Psoas muscle (tissue), 8 donors: Measurements from ENCODE around the gene PDK1. TPM values are rescaled to one million over a fixed set of nuclear protein-coding genes. Genes with fewer than 3 reads are reported as not detected.

ENCODE experiments used
- ATAC-seq, 4 donors: fragments of 200-7000 bp; cut with Tn5 transposase; one replicate each; pipeline ENCODE4 v1.9.1; 2020; ENCODE audit warnings: moderate library complexity in 3 of 4, mild to moderate bottlenecking in 2 of 4
- DNase-seq, 2 donors: peaks; one replicate each; pipeline ENCODE4 v3.0.0-alpha.2; 2020
- H3K27ac ChIP-seq: fragments of 200-600 bp; one replicate; pipeline ENCODE4 v1.8.0; 2022
- H3K27me3 ChIP-seq, 3 donors: fragments of 200-600 bp in 1 of 3; one replicate each; pipeline versions ENCODE4 v1.6.1 to v1.8.0; 2013 to 2022; ENCODE audit warnings: low read length in 2 of 3, mild to moderate bottlenecking in 2 of 3, moderate library complexity in 1 of 3; ENCODE audit not compliant: insufficient read depth in 3 of 3
- H3K36me3 ChIP-seq, 2 donors: fragments of 200-600 bp in 1 of 2; one replicate each; pipeline versions ENCODE4 v1.6.1 to v1.8.0; 2013 to 2022; ENCODE audit warnings: low read depth in 1 of 2, mild to moderate bottlenecking in 1 of 2, moderate library complexity in 1 of 2; ENCODE audit not compliant: insufficient read depth in 1 of 2
- H3K4me1 ChIP-seq: fragments of 200-600 bp; one replicate; pipeline ENCODE4 v1.8.0; 2022
- H3K4me3 ChIP-seq: fragments of 200-600 bp; one replicate; pipeline ENCODE4 v1.8.0; 2022; ENCODE audit warnings: mild to moderate bottlenecking
- H3K9me3 ChIP-seq: fragments of 200-600 bp; one replicate; pipeline ENCODE4 v1.8.0; 2022
- WGBS, 3 donors: extraction: QIAGEN DNeasy Blood & Tissue Kit; methylation state at CpG; one replicate each; pipeline versions ENCODE4 v1.1.6 to v1.1.7; 2013; 5-methylcytosine and 5-hydroxymethylcytosine counted together
- intact Hi-C, 2 donors: fragments of 100-400 bp; cut with DNase I; formaldehyde crosslinking; loops; one replicate each; pipeline versions ENCODE4 v1.11.0 to v1.14.2; 2022
- long read RNA-seq, 2 donors: library from polyadenylated mRNA; unstranded; transcript quantifications; one replicate each; pipeline ENCODE4 v2.0.0, GENCODE V29; 2021
- polyA plus RNA-seq, 3 donors: library from polyadenylated mRNA; stranded (reverse); fragments of 200-250 nt; gene quantifications; one replicate each; pipeline ENCODE4 v1.2.3, GENCODE V29; 2013
- total RNA-seq, 4 donors: library from RNA; stranded (reverse); fragmentation: NEBNext Ultra II Directional in 2 of 4; extraction: Animal tissue kit (Norgen Biotek cat#: 25700) in 2 of 4; gene quantifications; one replicate each; pipeline versions ENCODE4 v1.2.1 to v1.2.4, GENCODE V29; 2021 to 2023
- TF ChIP-seq, protein P1 (sequence below): fragments of 200-600 bp; IDR thresholded peaks from one replicate; pipeline ENCODE4 v1.8.0; 2022; ENCODE audit warnings: antibody characterized with exemption
- donor health status: healthy with polysubstance abuse.
- donor health status: DM: no; HTN: no; CAD: no; lungs with moderate emphysema.
- donor health status: Bipolar disorder and iron deficiency.
- donor health status: healthy.
- donor health status: DM: yes; HTN: yes; CAD: no.
- donor health status: DM: no; HTN: no; CAD: no.
- donor health status: DM: no; HTN: no; CAD: no.
- donor health status: DM: yes; HTN: yes; CAD: no.

Gene PDK1
- 10 to 100 TPM in 3 of 4 donors, 1 to 10 TPM in 1; 9.8 to 20.4 (median 11.0) TPM for total RNA-seq
- 1 to 10 TPM; 3.3 to 4.0 (median 4.0) TPM for polyA plus RNA-seq
- long read RNA-seq, donor 1, full-length matches to known transcripts, result 3 of 6 reads
- long read RNA-seq, donor 1, partial matches to known transcripts, result 1 of 6 reads
- long read RNA-seq, donor 1, other reads (novel, unspliced or antisense), result 2 of 6 reads
- long read RNA-seq, donor 2, full-length matches to known transcripts, result 5 of 9 reads
- long read RNA-seq, donor 2, partial matches to known transcripts, result 1 of 9 reads
- long read RNA-seq, donor 2, other reads (novel, unspliced or antisense), result 3 of 9 reads

DNA sequence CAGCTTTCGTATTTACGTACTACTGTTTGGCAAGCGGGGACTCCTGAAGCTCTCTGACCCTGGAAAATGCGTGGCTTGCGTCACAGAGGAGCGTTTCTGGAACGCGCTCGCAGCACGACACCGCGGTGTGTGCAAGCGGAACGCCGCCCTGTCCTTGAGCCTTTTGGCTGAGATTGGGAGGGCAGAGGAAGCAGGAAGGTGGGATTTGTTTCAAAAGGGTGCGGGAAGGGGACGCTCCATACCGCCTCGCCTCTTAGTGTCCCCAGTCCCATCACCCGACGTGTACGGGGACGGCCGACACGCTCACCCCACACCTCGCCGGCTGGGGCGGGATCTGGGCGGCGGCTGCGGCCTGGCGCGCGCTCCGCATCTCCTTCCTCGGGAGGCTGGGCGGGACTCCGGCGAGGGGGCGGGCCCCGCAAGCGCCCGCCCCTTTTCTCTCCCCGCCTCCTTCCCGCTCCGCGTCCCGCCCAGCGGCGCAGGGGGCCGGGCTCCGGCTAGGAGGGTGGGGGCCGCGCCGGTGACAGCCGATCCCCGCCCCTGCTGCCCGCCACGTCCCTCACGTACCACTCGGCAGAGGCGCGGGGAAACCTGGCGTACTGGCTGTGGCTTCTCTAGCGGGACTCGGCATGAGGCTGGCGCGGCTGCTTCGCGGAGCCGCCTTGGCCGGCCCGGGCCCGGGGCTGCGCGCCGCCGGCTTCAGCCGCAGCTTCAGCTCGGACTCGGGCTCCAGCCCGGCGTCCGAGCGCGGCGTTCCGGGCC is at the start of gene PDK1:
PDK1 (plus strand) TSS at position 569 of the 762 bp plus-strand sequence; CDS start at position 630, 61 bp downstream.
- H3K36me3 ChIP-seq, result no peaks in the 10 kb centered on the region
- peak within 1 kb of the TSS; percentile 91 for H3K27ac ChIP-seq
- peak; percentile 88 to 93 for DNase-seq
- H3K4me1 ChIP-seq, result peaks cover 8% of the 10 kb centered on the region
- WGBS, 3 donors, result 0 to 1% (median 0%) methylated on average over 42 to 87 of the region's 88 CpGs
- no peaks in the 10 kb centered on the region for H3K27me3 ChIP-seq
- H3K9me3 ChIP-seq, result no peaks in the 10 kb centered on the region
- peak; percentile 97 to 98 (median 98) for ATAC-seq
- H3K4me3 ChIP-seq, result peak within 1 kb of the TSS; percentile 85
- intact Hi-C loops, result no loop called here
- TF ChIP-seq, protein P1, sequence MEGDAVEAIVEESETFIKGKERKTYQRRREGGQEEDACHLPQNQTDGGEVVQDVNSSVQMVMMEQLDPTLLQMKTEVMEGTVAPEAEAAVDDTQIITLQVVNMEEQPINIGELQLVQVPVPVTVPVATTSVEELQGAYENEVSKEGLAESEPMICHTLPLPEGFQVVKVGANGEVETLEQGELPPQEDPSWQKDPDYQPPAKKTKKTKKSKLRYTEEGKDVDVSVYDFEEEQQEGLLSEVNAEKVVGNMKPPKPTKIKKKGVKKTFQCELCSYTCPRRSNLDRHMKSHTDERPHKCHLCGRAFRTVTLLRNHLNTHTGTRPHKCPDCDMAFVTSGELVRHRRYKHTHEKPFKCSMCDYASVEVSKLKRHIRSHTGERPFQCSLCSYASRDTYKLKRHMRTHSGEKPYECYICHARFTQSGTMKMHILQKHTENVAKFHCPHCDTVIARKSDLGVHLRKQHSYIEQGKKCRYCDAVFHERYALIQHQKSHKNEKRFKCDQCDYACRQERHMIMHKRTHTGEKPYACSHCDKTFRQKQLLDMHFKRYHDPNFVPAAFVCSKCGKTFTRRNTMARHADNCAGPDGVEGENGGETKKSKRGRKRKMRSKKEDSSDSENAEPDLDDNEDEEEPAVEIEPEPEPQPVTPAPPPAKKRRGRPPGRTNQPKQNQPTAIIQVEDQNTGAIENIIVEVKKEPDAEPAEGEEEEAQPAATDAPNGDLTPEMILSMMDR, result no peak

DNA sequence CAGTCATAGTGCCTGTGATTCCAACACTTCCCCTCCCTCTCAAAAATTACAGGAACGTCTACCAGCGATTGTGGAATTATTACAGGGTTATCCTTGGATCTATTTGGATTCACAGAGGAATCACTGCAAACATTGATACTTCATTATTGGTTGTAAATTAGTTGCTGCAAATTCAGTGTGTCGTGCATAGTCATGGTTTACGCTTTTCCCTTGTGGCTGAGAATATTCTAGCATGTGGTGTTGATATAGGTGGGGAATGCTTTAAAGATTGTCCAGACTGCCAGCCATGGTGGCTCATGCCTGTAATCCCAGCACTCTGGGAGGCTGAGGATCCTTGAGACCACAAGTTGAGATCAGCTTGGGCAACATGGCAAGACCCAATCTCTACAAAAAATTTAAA is 48.7 kb upstream of the PDK1 start:
- H3K27ac ChIP-seq, result no peak overlapping the region
- TF ChIP-seq, protein P1, result no peak
- H3K36me3 ChIP-seq, result peaks cover 0 to 31% of the 10 kb centered on the region in 2 donors
- DNase-seq (no peak), ATAC-seq (no peak)
- intact Hi-C loops, result no loop called here
- no peak overlapping the region for H3K4me3 ChIP-seq
- WGBS, 3 donors, result 92 to 97% (median 94%) methylated on average over 4 of the region's 4 CpGs
- H3K9me3 ChIP-seq, result peaks cover 5% of the 10 kb centered on the region
- no peaks in the 10 kb centered on the region for H3K4me1 ChIP-seq
- H3K27me3 ChIP-seq, result no peaks in the 10 kb centered on the region

DNA sequence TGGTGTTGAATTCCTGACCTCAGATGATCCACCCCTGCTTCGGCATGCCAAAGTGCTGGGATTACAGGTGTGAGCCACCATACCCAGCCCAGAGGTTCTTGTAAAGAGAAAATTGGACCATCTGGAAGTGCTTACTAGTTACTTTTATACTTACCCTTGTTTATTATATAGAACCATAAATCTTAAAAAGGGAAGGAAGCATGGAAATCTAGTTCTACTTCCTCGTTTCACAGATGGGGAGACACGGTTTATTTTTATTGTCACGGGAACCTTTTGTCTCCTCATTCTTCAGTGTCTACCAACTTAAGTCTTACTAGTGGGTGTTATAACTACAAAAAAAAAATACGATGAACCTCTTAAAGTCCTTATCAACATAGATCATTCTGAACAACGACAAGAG is 45.8 kb upstream of the PDK1 start:
- intact Hi-C loops, result no loop called here

DNA sequence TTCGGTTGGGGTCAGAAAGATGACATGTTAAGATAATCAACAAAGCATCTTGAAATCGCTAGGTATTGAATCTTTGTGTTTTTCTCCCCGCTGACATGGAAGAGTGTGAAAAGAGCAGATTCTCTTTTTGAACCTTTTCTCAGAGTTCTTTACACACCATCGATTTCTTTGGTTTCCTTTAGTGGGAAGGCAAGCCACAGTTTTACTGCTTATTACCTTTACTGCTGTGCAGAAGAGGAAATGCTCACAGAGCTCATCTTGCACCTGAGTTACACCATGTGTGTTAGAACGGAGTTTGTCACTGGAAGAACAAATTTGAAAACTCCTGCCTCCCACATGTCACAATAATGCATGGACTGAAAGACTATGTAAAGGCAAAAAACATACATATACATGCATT is 45.3 kb upstream of the PDK1 start:
- 90 to 92% (median 91%) methylated on average over 5 of the region's 5 CpGs for WGBS, 3 donors
- no peaks in the 10 kb centered on the region for H3K4me1 ChIP-seq

More for the DNA sequence above, 45.8 kb upstream of the PDK1 start:
- ATAC-seq (no peak), DNase-seq (no peak)
- no peak overlapping the region for H3K27ac ChIP-seq
- H3K27me3 ChIP-seq, result no peaks in the 10 kb centered on the region
- 64 to 70% (median 64%) methylated on average over 6 of the region's 6 CpGs for WGBS, 3 donors
- TF ChIP-seq, protein P1, result no peak
- H3K9me3 ChIP-seq, result peaks cover 16% of the 10 kb centered on the region
- H3K36me3 ChIP-seq, result peaks cover 0 to 7% of the 10 kb centered on the region in 2 donors
- no peak overlapping the region for H3K4me3 ChIP-seq
- no peaks in the 10 kb centered on the region for H3K4me1 ChIP-seq

More for the DNA sequence above, 45.3 kb upstream of the PDK1 start:
- DNase-seq (no peak), ATAC-seq (no peak)
- no peak overlapping the region for H3K27ac ChIP-seq
- intact Hi-C loops, result no loop called here
- TF ChIP-seq, protein P1, result no peak
- H3K4me3 ChIP-seq, result no peak overlapping the region
- H3K27me3 ChIP-seq, result no peaks in the 10 kb centered on the region
- H3K9me3 ChIP-seq, result peaks cover 16% of the 10 kb centered on the region
- H3K36me3 ChIP-seq, result peaks cover 0 to 3% of the 10 kb centered on the region in 2 donors
